A673 (cell line): ENCODE measurements around the gene CCND2.

Experiments used
- CTCF ChIP-seq: fragments of 300-800, 200-600 bp; sonication (generic); conservative IDR thresholded peaks from 2 replicates; pipeline ENCODE4 v1.5.1; 2017; ENCODE audit warnings: low read depth, mild to moderate bottlenecking, antibody characterized with exemption, low read length, moderate library complexity, mixed read lengths
- EZH2 ChIP-seq: fragments of 200-600 bp; sonication (generic); IDR thresholded peaks from 2 replicates; pipeline ENCODE4 v1.6.1; 2017; ENCODE audit warnings: borderline replicate concordance, low read depth, mild to moderate bottlenecking, mixed read lengths, antibody characterized with exemption, low read length; ENCODE audit not compliant: poor library complexity, severe bottlenecking

DNA sequence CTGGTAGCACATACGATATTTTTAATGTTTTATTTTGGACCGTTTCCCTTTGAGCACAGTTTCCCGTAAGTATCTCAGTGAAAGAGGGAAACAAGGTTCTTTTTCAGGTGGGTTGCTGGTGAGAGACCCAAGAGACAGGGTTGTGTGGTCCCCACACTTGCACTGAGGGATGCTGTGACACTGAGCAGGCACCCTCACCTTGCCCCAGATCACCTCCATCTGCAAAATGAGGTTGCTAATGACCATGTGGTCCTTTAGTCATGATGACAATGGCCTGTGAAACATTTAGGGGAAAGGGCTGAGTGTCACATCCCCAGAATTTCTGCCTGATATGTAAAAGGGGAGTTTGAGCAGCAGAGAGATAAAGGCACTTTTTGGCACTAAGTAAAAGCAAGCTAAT, 4.3 kb downstream of the CCND2 start:
- TF ChIP-seq CTCF (no peak), EZH2 (no peak)
